ENCODE measurements around the gene ANAPC10.

The ANAPC10 gene

DNA sequence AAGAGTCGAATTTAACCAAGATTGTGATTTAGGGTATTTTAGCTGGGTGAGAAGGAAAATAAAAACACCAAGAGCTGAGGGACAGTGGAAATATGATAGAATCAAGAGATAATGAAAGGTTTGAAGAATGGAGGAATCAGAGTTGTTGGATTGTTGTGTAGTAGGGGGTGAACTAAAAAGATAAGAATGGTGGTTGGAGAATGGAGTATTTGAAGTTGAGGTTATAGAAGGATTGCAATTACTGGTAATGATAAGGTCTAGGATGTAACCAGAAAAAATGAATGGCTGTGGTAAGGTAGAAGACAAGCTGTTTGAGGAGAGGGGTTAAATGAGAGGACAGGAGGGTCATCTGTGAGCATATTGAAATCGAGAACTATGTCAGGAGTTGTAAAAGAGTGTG, 4.6 kb upstream of the ANAPC10 start:
- TF ChIP-seq, protein P1, sequence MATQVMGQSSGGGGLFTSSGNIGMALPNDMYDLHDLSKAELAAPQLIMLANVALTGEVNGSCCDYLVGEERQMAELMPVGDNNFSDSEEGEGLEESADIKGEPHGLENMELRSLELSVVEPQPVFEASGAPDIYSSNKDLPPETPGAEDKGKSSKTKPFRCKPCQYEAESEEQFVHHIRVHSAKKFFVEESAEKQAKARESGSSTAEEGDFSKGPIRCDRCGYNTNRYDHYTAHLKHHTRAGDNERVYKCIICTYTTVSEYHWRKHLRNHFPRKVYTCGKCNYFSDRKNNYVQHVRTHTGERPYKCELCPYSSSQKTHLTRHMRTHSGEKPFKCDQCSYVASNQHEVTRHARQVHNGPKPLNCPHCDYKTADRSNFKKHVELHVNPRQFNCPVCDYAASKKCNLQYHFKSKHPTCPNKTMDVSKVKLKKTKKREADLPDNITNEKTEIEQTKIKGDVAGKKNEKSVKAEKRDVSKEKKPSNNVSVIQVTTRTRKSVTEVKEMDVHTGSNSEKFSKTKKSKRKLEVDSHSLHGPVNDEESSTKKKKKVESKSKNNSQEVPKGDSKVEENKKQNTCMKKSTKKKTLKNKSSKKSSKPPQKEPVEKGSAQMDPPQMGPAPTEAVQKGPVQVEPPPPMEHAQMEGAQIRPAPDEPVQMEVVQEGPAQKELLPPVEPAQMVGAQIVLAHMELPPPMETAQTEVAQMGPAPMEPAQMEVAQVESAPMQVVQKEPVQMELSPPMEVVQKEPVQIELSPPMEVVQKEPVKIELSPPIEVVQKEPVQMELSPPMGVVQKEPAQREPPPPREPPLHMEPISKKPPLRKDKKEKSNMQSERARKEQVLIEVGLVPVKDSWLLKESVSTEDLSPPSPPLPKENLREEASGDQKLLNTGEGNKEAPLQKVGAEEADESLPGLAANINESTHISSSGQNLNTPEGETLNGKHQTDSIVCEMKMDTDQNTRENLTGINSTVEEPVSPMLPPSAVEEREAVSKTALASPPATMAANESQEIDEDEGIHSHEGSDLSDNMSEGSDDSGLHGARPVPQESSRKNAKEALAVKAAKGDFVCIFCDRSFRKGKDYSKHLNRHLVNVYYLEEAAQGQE (IDR thresholded peaks at IDR 0.05; ENCODE audit: low read depth) = no peak
- TF ChIP-seq CEBPB (IDR thresholded peaks at IDR 0.05) (no peak), TCF12 (IDR thresholded peaks at IDR 0.05; ENCODE audit: low read depth) (no peak), CREB1 (IDR thresholded peaks at IDR 0.05; ENCODE audit: low read depth) (no peak), RAD21 (IDR thresholded peaks at IDR 0.05; ENCODE audit: low read depth) (no peak), NFIC (IDR thresholded peaks at IDR 0.05) (no peak)

DNA sequence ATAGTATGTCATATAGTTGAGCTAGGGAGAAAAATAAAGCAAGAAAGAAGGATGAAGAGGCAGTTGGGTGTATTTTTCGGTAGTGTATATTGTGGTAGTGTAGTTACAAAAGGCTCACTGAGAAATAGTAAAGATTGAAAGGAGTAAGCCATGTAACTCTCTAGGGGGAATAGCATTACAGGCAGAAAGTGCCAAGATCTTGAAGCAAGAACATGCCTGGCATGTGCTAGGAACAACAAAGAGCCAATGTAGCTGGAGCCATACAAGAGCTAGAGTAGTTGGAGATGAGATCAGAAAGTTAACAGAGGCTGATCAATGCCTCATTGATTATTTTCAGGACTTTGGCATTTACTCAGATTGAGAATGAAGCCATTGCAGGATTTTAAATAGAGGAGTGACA, 3.1 kb upstream of the ANAPC10 start:
- TF ChIP-seq EP300 (IDR thresholded peaks at IDR 0.05; ENCODE audit: borderline replicate concordance) = no peak
- TF ChIP-seq ZBTB7A (IDR thresholded peaks at IDR 0.05; ENCODE audit: low read depth) = no peak
- no peak for TF ChIP-seq TEAD4 (IDR thresholded peaks at IDR 0.05)
- TF ChIP-seq TAF1 (IDR thresholded peaks at IDR 0.05; ENCODE audit: low read depth) = no peak
- TF ChIP-seq YY1 (IDR thresholded peaks at IDR 0.05; ENCODE audit: low read depth) = no peak
- TF ChIP-seq, protein P2, sequence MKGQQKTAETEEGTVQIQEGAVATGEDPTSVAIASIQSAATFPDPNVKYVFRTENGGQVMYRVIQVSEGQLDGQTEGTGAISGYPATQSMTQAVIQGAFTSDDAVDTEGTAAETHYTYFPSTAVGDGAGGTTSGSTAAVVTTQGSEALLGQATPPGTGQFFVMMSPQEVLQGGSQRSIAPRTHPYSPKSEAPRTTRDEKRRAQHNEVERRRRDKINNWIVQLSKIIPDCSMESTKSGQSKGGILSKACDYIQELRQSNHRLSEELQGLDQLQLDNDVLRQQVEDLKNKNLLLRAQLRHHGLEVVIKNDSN (IDR thresholded peaks at IDR 0.05) = no peak
- TF ChIP-seq, protein P1 (IDR thresholded peaks at IDR 0.05; ENCODE audit: low read depth) = no peak
- TF ChIP-seq, protein P3, sequence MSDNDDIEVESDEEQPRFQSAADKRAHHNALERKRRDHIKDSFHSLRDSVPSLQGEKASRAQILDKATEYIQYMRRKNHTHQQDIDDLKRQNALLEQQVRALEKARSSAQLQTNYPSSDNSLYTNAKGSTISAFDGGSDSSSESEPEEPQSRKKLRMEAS (IDR thresholded peaks at IDR 0.05) = no peak
- TF ChIP-seq TCF12 (IDR thresholded peaks at IDR 0.05; ENCODE audit: low read depth) = no peak
- TF ChIP-seq CREB1 (IDR thresholded peaks at IDR 0.05; ENCODE audit: low read depth) = no peak
- TF ChIP-seq NFIC (IDR thresholded peaks at IDR 0.05) = no peak
- no peak for TF ChIP-seq CEBPB (IDR thresholded peaks at IDR 0.05)
- no peak for TF ChIP-seq RAD21 (IDR thresholded peaks at IDR 0.05; ENCODE audit: low read depth)

DNA sequence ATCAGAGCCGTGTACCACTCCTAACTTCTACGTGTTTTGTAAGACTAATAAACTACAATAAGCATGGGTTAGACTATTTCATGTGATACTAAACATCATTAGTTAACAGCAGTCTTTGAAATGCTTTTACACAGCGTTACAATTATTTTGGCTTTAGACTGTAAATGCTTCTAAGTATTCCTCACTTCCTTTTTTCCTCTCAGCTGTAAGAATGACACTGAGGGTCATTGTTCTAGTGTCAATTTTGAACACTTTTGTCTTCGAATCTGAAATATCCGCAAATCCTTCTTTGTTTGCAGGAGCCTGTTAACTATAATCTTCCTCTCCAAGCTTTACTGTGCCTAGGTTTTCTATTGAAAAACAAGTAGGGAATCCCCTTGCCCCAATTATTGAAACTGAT, 1.7 kb upstream of the ANAPC10 start:
- TF ChIP-seq TAF1 (IDR thresholded peaks at IDR 0.05; ENCODE audit: low read depth) (no peak), FOXM1 (IDR thresholded peaks at IDR 0.05; ENCODE audit: borderline replicate concordance, low read depth) (no peak), EGR1 (IDR thresholded peaks at IDR 0.05) (no peak), TEAD4 (IDR thresholded peaks at IDR 0.05) (no peak), RAD21 (IDR thresholded peaks at IDR 0.05; ENCODE audit: low read depth) (no peak), CREB1 (IDR thresholded peaks at IDR 0.05; ENCODE audit: low read depth) (no peak), ZBTB7A (IDR thresholded peaks at IDR 0.05; ENCODE audit: low read depth) (no peak), EP300 (IDR thresholded peaks at IDR 0.05; ENCODE audit: borderline replicate concordance) (no peak), NFIC (IDR thresholded peaks at IDR 0.05) (no peak), CEBPB (IDR thresholded peaks at IDR 0.05) (no peak), TCF12 (IDR thresholded peaks at IDR 0.05; ENCODE audit: low read depth) (no peak), YY1 (IDR thresholded peaks at IDR 0.05; ENCODE audit: low read depth) (no peak)
- TF ChIP-seq, protein P2 (IDR thresholded peaks at IDR 0.05) = no peak
- TF ChIP-seq, protein P1 (IDR thresholded peaks at IDR 0.05; ENCODE audit: low read depth) = no peak
- TF ChIP-seq, protein P3 (IDR thresholded peaks at IDR 0.05) = no peak

DNA sequence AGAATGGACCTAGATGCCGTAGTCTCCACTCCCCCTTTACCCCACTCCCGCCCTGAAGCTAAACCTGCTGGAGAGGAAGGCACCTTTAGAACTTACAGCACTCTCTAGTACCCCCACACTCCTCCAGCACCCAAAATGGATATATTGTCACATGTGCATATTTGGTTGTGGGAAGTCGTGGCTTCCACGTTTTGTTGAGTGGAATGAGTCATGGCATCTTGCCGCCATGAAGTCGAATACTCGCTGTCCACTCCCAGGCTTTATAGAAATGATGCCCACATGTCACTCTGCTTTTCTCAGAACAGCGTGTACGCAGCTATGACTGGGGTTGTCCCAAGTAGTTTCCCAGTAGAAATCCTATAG, 660 bp upstream of the ANAPC10 start:
- TF ChIP-seq CEBPB (IDR thresholded peaks at IDR 0.05) (no peak), CREB1 (IDR thresholded peaks at IDR 0.05; ENCODE audit: low read depth) (no peak), EGR1 (IDR thresholded peaks at IDR 0.05) (no peak), NFIC (IDR thresholded peaks at IDR 0.05) (no peak), FOXM1 (IDR thresholded peaks at IDR 0.05; ENCODE audit: borderline replicate concordance, low read depth) (no peak), YY1 (IDR thresholded peaks at IDR 0.05; ENCODE audit: low read depth) (no peak)
- TF ChIP-seq, protein P3 (IDR thresholded peaks at IDR 0.05) = peak; percentile 11
